Stimulated activated CD4-positive, alpha-beta T cell treated with anti-CD3 and anti-CD28 coated beads, Interleukin-2, amount 100 ng/mL, for 48 hours (primary cell): ENCODE data around the gene PTPRU.
A peak's percentile ranks its signal among the peaks of the same experiment; 100 is the strongest.
"Not testable (repeated sequence)": the region's sequence is repeated elsewhere in the genome, so short reads cannot be mapped to it uniquely, and the experiment has no call there.

ENCODE experiments used
- DNase-seq, 2 donors: peaks; one replicate each; pipeline ENCODE4 v3.0.0-alpha.2; 2020

The PTPRU gene

GRCh38 chr1:29235955-29236711, at the start of gene PTPRU:
TSS of gene PTPRU (plus strand) at chr1:29236522. CDS start at chr1:29236645, 123 bp downstream.
- DNase-seq, result peak; percentile 81 to 94

GRCh38 chr1:29186707-29187106, 49.6 kb upstream of the PTPRU start:
- no peak for DNase-seq

GRCh38 chr1:29190718-29191117, 45.6 kb upstream of the PTPRU start:
- DNase-seq, result no peak

GRCh38 chr1:29193879-29194455, 42.4 kb upstream of the PTPRU start:
- DNase-seq, result no peak

- DNase-seq, result no peak
Observed at GRCh38 chr1:29195881-29196291, 40.4 kb upstream of the PTPRU start.

- DNase-seq, result no peak
Observed at GRCh38 chr1:29196863-29197589, 39.3 kb upstream of the PTPRU start.

GRCh38 chr1:29197590-29197924, 38.8 kb upstream of the PTPRU start:
- peak in 1 of 2 donors; percentile 7 for DNase-seq

DNA sequence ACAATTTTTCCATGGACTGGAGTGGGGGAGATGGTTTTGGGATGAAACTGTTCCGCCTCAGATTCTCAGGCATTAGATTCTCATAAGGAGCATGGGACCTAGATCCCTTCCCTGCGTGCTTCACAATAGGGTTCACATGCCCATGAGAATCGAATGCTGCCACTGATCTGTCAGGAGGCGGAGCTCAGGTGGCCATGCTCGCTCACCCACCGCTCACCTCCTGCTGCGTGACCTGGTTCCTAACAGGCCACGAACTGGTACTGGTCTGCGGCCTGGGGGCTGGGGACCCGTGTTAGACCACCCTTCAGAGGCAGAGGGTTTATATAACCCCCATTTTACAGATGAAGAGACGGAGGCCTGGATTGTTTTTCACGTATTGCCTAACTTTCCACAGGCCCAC, 38.3 kb upstream of the PTPRU start:
- no peak for DNase-seq

GRCh38 chr1:29200906-29201594, 35.3 kb upstream of the PTPRU start:
- DNase-seq, result no peak

DNA sequence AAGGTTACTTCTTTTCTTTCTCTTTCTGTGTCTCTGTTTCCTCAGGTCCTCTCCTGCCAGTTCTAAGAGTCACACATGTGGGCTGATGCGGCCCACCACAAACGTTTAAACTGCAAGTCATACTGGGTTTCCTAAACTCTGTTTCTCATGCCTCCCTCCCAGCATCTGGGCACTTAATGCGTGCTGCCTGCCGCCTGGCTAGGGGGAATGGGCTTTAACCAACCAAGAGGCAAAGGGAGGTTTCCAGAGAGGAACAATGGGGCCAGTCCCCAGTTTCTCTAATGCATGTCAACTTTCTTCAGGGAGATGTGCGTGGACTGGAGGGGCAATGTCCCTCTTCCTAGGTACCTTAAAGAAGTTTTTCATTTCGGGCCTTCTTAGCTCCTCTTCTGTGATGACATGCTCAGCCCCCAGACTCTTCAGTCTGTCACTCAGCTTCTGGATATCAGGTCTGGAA, 34.7 kb upstream of the PTPRU start:
- DNase-seq, result no peak

DNA sequence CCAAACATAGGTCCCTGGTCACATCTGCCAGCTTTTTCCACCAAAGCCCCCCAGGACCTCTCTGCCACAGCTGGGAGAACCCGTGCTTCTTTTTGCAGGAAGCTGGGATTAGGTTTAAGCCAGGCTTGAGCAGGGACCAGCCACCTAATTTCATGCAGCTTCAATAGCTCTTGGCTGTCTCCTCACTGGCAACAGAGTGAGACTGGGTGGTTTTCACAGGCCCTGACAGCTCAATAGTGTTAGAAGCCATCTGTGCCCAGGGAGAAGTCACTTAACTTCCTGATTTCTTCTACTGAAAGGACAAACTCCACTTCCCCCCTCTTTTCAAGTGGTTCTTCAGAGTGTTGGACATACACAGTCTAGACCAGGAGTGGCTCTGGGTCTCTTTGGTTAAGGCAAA, 34.3 kb upstream of the PTPRU start:
- no peak for DNase-seq

DNA sequence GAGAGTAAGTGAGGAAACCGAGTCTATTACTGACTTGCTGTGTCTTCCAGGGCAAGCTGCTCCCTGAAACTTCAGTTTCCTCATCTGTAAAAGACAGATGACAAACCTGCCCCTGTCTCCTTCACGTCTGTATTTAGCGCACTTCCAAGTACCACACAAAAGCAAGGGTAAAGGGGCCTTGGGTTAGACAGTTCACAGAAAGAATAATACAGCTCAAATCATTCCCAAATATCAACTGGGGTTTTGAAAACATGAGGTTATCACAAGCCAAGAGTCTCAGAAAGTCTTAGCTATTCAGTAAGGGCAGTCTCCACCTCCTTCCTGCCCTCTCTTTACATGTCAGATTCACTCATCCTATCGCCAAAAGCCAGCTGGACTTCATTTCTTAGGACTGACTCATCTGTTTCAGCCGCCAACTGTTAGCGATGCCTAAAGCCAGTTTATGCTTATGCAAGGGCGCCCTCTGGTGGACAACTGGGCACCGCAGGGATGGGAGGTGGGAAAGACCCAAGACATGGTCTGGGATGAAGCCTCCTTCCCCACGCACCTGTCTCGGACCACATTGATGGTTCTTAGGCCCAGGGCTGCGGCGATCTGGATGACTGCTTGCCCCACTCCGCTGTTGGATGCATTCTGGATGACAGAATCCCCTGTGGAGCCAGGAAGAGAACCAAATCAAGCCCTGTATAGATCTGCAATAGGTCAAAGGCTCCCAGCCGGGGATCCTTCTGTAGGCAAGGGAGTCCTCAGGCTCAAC, 33.6 kb upstream of the PTPRU start:
- peak; percentile 96 to 98 for DNase-seq

GRCh38 chr1:29208442-29208841, 27.9 kb upstream of the PTPRU start:
- DNase-seq, result no peak

- no peak for DNase-seq
Observed at GRCh38 chr1:29209173-29209572, 27.1 kb upstream of the PTPRU start.

DNA sequence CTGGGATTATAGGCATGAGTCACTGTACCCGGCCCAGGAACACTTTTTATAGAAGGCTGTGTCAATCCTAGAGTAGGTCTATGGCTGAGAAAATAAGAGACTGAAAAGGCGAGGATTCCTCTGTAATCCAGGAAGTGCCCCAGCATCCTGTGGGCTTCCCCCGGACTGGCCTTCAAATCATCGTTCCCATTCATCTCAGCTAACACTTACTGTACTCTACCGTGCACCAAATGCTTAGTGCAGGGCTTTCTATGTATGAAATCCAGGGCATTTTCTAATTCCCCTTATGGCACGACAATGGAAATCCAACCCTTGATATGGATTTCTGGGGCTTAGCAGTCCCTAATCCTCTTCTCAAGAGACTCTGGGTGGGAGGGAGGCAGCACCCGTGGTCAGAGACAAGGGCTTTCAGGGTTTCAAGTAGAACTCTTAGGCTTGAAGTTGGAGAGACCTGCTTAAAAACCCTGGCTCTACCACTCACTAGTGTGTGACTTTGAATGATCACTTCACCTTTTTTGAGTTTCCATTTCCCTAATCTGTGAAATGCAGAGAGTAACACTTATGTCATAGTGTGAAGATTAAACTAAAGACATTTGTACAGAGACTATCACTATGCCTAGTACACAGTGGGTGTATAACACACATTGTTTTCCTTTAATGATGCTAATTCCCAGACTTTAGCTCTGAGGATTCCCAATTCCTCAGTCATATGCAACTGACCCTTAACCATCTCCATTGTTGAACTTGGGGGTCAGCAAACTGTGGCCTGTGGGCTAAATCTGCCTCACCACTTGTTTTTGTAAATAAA, 25.8 kb upstream of the PTPRU start:
- no peak for DNase-seq

- no peak for DNase-seq
Observed at GRCh38 chr1:29211086-29212030, 25.0 kb upstream of the PTPRU start.

- no peak for DNase-seq
Observed at GRCh38 chr1:29213055-29213454, 23.3 kb upstream of the PTPRU start.

DNA sequence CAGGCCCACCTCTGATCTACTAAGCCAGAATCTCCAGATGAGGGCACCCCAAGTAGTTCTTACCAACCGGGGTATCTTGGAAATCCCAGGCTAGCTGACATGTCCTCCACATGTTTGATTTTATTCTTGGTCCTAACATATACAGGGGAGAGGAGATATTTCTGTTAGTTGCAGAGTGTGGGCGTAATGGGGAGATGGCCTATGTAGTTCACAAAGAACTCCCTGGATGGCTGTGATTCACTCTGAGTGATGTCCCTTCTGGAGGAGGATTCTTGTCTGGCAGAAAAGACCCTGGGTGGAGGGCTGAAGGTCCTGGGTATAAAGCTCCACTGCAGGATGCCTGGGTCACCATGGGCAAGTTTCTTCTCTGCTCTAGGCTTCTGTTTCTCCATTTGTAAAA, 18.7 kb upstream of the PTPRU start:
- DNase-seq, result no peak

DNA sequence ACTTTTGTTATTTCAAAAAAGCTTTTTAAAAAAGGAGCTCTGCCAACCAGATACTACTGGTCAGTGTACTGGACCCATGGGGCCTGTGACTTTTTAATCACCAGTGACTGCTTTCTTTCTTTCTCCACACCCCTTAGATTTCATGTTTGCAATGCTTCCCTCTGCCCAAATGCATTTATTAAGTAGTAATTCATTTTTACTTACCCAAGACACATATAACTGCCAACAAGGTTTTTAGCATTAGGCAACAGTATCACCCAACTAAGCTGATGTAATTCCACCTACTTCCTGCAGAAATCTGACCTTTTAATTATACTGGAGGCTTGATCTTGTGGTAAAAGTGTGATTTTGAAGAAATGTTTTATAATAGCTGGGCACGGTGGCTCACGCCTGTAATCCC, 18.1 kb upstream of the PTPRU start:
- no peak for DNase-seq

DNA sequence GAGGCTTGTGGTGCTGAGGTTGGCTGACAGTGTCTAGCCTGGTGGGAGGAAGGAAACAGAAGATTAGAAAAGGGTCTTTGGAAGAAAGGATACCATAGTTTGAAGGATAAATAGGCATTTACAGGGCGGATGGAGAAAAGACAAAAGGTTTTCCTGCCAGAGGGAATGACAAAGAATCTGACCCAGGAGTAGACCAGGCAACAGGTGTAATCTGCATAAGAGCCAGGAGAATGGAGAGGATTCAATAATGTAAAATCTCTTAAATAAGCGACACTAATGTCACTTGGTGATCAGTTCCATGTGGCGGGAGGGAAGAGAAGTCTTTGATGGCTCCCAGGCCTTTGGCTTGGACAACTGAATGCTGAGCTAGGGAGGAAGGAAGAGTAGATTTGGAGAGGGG, 15.0 kb upstream of the PTPRU start:
- no peak for DNase-seq

GRCh38 chr1:29222260-29222659, 14.1 kb upstream of the PTPRU start:
- not testable (repeated sequence) for DNase-seq
